Hepatocyte (in vitro differentiated cells): Measurements from ENCODE around the gene C12orf75.

ENCODE experiments used
- EZH2 ChIP-seq: fragments of 200-600 bp; sonication (generic); IDR thresholded peaks from 2 replicates; pipeline ENCODE4 v1.6.1; 2016; ENCODE audit warnings: antibody characterized with exemption, mild to moderate bottlenecking, borderline replicate concordance
- EZH2phosphoT487 ChIP-seq: fragments of 200-600 bp; sonication (generic); IDR thresholded peaks from one replicate; pipeline ENCODE4 v1.6.1; 2018; ENCODE audit warnings: antibody characterized with exemption, mild to moderate bottlenecking, low read depth, moderate library complexity; ENCODE audit not compliant: unreplicated experiment, severe bottlenecking
- TF ChIP-seq, protein P1 (sequence below): fragments of 200-600 bp; sonication (generic); IDR thresholded peaks from 2 replicates; pipeline ENCODE4 v1.5.1; 2016; ENCODE audit warnings: antibody characterized with exemption, mild to moderate bottlenecking; ENCODE audit not compliant: poor library complexity

DNA sequence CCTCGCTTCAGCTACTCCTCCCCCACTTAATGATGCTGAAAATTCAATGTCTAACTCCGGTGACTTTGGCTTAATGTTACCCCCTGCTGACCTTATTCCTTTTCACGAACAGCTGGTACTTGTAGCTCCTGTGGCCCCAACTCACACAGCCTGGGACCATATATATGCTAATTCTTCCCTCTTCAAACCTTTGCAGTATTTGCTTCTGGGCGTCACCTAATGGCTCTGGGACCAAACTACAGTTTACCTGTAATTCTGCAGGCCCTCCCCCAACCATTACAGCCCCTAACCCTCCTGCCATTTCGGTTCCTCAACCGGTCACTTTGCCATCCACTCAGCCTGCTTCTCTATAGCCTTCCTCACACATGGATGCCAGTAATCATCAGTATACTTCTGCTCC is 29.6 kb upstream of the C12orf75 start:
- TF ChIP-seq, protein P1, sequence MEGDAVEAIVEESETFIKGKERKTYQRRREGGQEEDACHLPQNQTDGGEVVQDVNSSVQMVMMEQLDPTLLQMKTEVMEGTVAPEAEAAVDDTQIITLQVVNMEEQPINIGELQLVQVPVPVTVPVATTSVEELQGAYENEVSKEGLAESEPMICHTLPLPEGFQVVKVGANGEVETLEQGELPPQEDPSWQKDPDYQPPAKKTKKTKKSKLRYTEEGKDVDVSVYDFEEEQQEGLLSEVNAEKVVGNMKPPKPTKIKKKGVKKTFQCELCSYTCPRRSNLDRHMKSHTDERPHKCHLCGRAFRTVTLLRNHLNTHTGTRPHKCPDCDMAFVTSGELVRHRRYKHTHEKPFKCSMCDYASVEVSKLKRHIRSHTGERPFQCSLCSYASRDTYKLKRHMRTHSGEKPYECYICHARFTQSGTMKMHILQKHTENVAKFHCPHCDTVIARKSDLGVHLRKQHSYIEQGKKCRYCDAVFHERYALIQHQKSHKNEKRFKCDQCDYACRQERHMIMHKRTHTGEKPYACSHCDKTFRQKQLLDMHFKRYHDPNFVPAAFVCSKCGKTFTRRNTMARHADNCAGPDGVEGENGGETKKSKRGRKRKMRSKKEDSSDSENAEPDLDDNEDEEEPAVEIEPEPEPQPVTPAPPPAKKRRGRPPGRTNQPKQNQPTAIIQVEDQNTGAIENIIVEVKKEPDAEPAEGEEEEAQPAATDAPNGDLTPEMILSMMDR, result no peak
- TF ChIP-seq EZH2, result no peak
- TF ChIP-seq EZH2phosphoT487, result no peak
